HCT116 (cell line): ENCODE results near the gene SPRR4. TPM values are rescaled to one million over a fixed set of nuclear protein-coding genes. Genes with fewer than 3 reads are reported as not detected.

Source experiments
- ATAC-seq: fragments of 200-7000 bp; cut with Tn5 transposase; 2 replicates; pipeline ENCODE4 v1.9.1; 2020; ENCODE audit warnings: mild to moderate bottlenecking, moderate library complexity
- BruUV-seq: library from RNA; stranded (reverse); fragments of 400-500 nt; replicated peaks from 2 replicates; lab custom pipeline; 2021; lab: Mats Ljungman, UMichigan
- CTCF ChIA-PET: fragments of 300-600 bp; sonication (Branson Sonifier 250); formaldehyde crosslinking; loops from one replicate; lab custom pipeline; 2021; ENCODE audit warnings: antibody characterized with exemption; lab: Charles Lee
- POLR2A ChIA-PET: fragments of 300-600, 350-600 bp; sonication (Branson Sonifier 250); formaldehyde crosslinking; loops from one replicate; lab custom pipeline; 2021; ENCODE audit warnings: antibody characterized with exemption; lab: Charles Lee
- RAD21 ChIA-PET, 2 experiments: fragments of 300-600 bp; sonication (Branson Sonifier 250); formaldehyde crosslinking; loops; one replicate each; lab custom pipeline; 2023; ENCODE audit warnings: low total read pairs in 2 of 2; ENCODE audit not compliant: uncharacterized antibody in 2 of 2, unreplicated experiment in 2 of 2, low non-redundant PET in 1 of 2; lab: Charles Lee
- DNase-seq: peaks from one replicate; pipeline ENCODE4 v3.0.0-alpha.2; 2010; ENCODE audit warnings: low read depth, low spot score
- H2AFZ ChIP-seq: fragments of 200-600 bp; shearing (Covaris generic), sonication (generic); 2 replicates; pipeline ENCODE4 v1.6.1; 2017; ENCODE audit warnings: low read depth, mixed run types, mixed read lengths, antibody characterized with exemption, low read length; ENCODE audit not compliant: poor library complexity, severe bottlenecking
- H3K27ac ChIP-seq: 2 replicates; pipeline ENCODE4 v1.5.1; 2012; ENCODE audit warnings: low read depth, low read length
- H3K27me3 ChIP-seq: fragments of 200-600 bp; sonication (generic); 2 replicates; pipeline ENCODE4 v1.6.1; 2016; ENCODE audit warnings: mixed run types, low read length, mixed read lengths; ENCODE audit not compliant: insufficient read depth
- H3K36me3 ChIP-seq, 2 experiments: fragments of 200-500 bp in 1 of 2; fragments of 200-600 bp in 1 of 2; sonication (Bioruptor generic) in 1 of 2; sonication (generic) in 1 of 2; 2 replicates each; pipeline versions ENCODE4 v1.5.1 to v1.6.1; 2014 to 2016; ENCODE audit warnings: low read length in 2 of 2, inconsistent platforms in 1 of 2, mixed read lengths in 1 of 2, mixed run types in 1 of 2; ENCODE audit not compliant: insufficient read depth in 2 of 2, control insufficient read depth in 1 of 2
- H3K4me1 ChIP-seq, 2 experiments: fragments of 200-600 bp in 1 of 2; sonication (generic) in 1 of 2; 2 replicates each; pipeline versions ENCODE4 v1.5.1 to v1.6.1; 2012 to 2017; ENCODE audit warnings: low read length in 2 of 2, inconsistent platforms in 1 of 2, mild to moderate bottlenecking in 1 of 2, mixed read lengths in 1 of 2, mixed run types in 1 of 2, moderate library complexity in 1 of 2; ENCODE audit not compliant: insufficient read depth in 2 of 2, control insufficient read depth in 1 of 2
- H3K4me2 ChIP-seq: fragments of 200-600 bp; sonication (generic); 2 replicates; pipeline ENCODE4 v1.6.1; 2017; ENCODE audit warnings: mixed run types, low read length, mixed read lengths
- H3K4me3 ChIP-seq, 2 experiments: fragments of 200-600 bp in 1 of 2; sonication (generic) in 1 of 2; replicated peaks in 1 of 2; 2 replicates each; pipeline ENCODE4 v1.5.1; 2011 to 2016; ENCODE audit warnings: low read length in 2 of 2, control low read depth in 1 of 2, low read depth in 1 of 2, mild to moderate bottlenecking in 1 of 2, mixed read lengths in 1 of 2, mixed run types in 1 of 2
- H3K79me2 ChIP-seq: fragments of 200-600 bp; sonication (generic); 2 replicates; pipeline ENCODE4 v1.6.1; 2017; ENCODE audit warnings: mild to moderate bottlenecking, mixed run types, low read length, moderate library complexity, mixed read lengths; ENCODE audit not compliant: insufficient read depth
- H3K9ac ChIP-seq: fragments of 200-600 bp; sonication (generic); 2 replicates; pipeline ENCODE4 v1.6.1; 2016; ENCODE audit warnings: low read length, mixed read lengths
- H3K9me2 ChIP-seq: fragments of 200-600 bp; sonication (generic), shearing (Covaris generic); 2 replicates; pipeline ENCODE4 v1.6.1; 2017; ENCODE audit warnings: mixed run types, mild to moderate bottlenecking, moderate library complexity; ENCODE audit not compliant: insufficient read depth
- H3K9me3 ChIP-seq, 2 experiments: fragments of 200-500 bp in 1 of 2; fragments of 200-600 bp in 1 of 2; sonication (Bioruptor generic) in 1 of 2; sonication (generic) in 1 of 2; 2 replicates each; pipeline ENCODE4 v1.6.1; 2014 to 2017; ENCODE audit warnings: low read length in 2 of 2, mixed read lengths in 2 of 2, inconsistent platforms in 1 of 2, low read depth in 1 of 2, mild to moderate bottlenecking in 1 of 2, mixed run types in 1 of 2, moderate library complexity in 1 of 2; ENCODE audit not compliant: control insufficient read depth in 1 of 2, insufficient read depth in 1 of 2
- H4K20me1 ChIP-seq: fragments of 200-600 bp; sonication (generic), shearing (Covaris generic); 2 replicates; pipeline ENCODE4 v1.6.1; 2017; ENCODE audit warnings: mixed run types, mild to moderate bottlenecking, moderate library complexity; ENCODE audit not compliant: insufficient read depth
- CBX3 ChIP-seq: IDR thresholded peaks from 2 replicates; pipeline ENCODE4 v1.6.1; 2012; ENCODE audit warnings: low read depth
- CEBPB ChIP-seq: IDR thresholded peaks from 2 replicates; pipeline ENCODE4 v1.6.1; 2012; ENCODE audit warnings: low read depth
- CTCF ChIP-seq, 3 experiments: fragments of 200-600 bp in 1 of 3; sonication (generic) in 1 of 3; IDR thresholded peaks in 2 of 3; conservative IDR thresholded peaks in 1 of 3; 2 replicates each; pipeline ENCODE4 v1.5.1; 2012 to 2017; ENCODE audit warnings: low read depth in 2 of 3, low read length in 2 of 3, antibody characterized with exemption in 1 of 3, borderline replicate concordance in 1 of 3, control low read depth in 1 of 3, mild to moderate bottlenecking in 1 of 3, mixed read lengths in 1 of 3, mixed run types in 1 of 3, moderate library complexity in 1 of 3; ENCODE audit not compliant: insufficient read depth in 1 of 3
- EGR1 ChIP-seq: IDR thresholded peaks from 2 replicates; pipeline ENCODE4 v1.6.1; 2012; ENCODE audit warnings: low read depth
- ELF1 ChIP-seq: IDR thresholded peaks from 2 replicates; pipeline ENCODE4 v1.6.1; 2012; ENCODE audit warnings: low read depth, borderline replicate concordance
- EZH2 ChIP-seq: fragments of 200-600 bp; sonication (generic); IDR thresholded peaks from 2 replicates; pipeline ENCODE4 v1.6.1; 2017; ENCODE audit warnings: antibody characterized with exemption, mixed run types
- EZH2phosphoT487 ChIP-seq: fragments of 200-600 bp; IDR thresholded peaks from 2 replicates; pipeline ENCODE4 v1.6.1; 2018; ENCODE audit warnings: antibody characterized with exemption, borderline replicate concordance
- JUND ChIP-seq: IDR thresholded peaks from 2 replicates; pipeline ENCODE4 v1.6.1; 2012
- MAX ChIP-seq: IDR thresholded peaks from 2 replicates; pipeline ENCODE4 v1.6.1; 2012
- POLR2A ChIP-seq: IDR thresholded peaks from 2 replicates; pipeline ENCODE4 v1.7.0; 2011; ENCODE audit warnings: borderline replicate concordance; ENCODE audit not compliant: insufficient read depth, insufficient read length; ENCODE audit errors: extremely low read depth
- POLR2AphosphoS5 ChIP-seq: IDR thresholded peaks from 2 replicates; pipeline ENCODE4 v1.6.1; 2011; ENCODE audit warnings: mild to moderate bottlenecking, low read depth, low read length, moderate library complexity
- RAD21 ChIP-seq: IDR thresholded peaks from 2 replicates; pipeline ENCODE4 v1.6.1; 2012; ENCODE audit warnings: low read depth, mild to moderate bottlenecking
- SIN3A ChIP-seq: IDR thresholded peaks from 2 replicates; pipeline ENCODE4 v1.6.1; 2012; ENCODE audit warnings: low read depth
- SP1 ChIP-seq: IDR thresholded peaks from 2 replicates; pipeline ENCODE4 v1.6.1; 2012; ENCODE audit warnings: low read depth
- YY1 ChIP-seq: IDR thresholded peaks from 2 replicates; pipeline ENCODE4 v1.6.1; 2011; ENCODE audit warnings: low read length, low read depth, moderate library complexity, mild to moderate bottlenecking; ENCODE audit not compliant: insufficient replicate concordance; ENCODE audit errors: extremely low read depth
- ZFX ChIP-seq: fragments of 450-650 bp; IDR thresholded peaks from 2 replicates; pipeline ENCODE4 v1.6.1; 2017
- ZNF274 ChIP-seq: fragments of 200-500 bp; sonication (Bioruptor generic); IDR thresholded peaks from 2 replicates; pipeline ENCODE4 v1.6.1; 2014; ENCODE audit warnings: mild to moderate bottlenecking, low read depth, low read length, inconsistent platforms
- intact Hi-C: fragments of 100-400 bp; cut with micrococcal nuclease; formaldehyde crosslinking; loops from 2 replicates; pipeline ENCODE4 v1.10.0; 2022
- total RNA-seq: library from RNA; stranded (reverse); gene quantifications from one replicate; pipeline ENCODE4 v1.2.1, GENCODE V29; 2021; ENCODE audit not compliant: unreplicated experiment

SPRR4 gene
- total RNA-seq, 1 experiment from 2014 or later: not detected

GRCh38 chr1:153000294-153000693 is 29.8 kb downstream of the SPRR4 start:
- peaks cover 0 to 10% of the 10 kb centered on the region in 2 experiments; a peak in 1 of 4 replicates for H3K4me1 ChIP-seq
- peaks cover 23% of the 10 kb centered on the region; the same call in 1 of the 2 replicates for H3K27me3 ChIP-seq
- H3K27ac ChIP-seq: no peak overlapping the region
- ATAC-seq: no peak
- no peak overlapping the region for H3K4me3 ChIP-seq
- no peaks in the 10 kb centered on the region for H3K9me3 ChIP-seq
- H3K79me2 ChIP-seq: no peaks in the 10 kb centered on the region
- no TSS peak for BruUV-seq
- no peak overlapping the region for H2AFZ ChIP-seq
- CTCF ChIA-PET: no interaction called here
- H3K4me2 ChIP-seq: no peak overlapping the region
- H3K36me3 ChIP-seq: no peaks in the 10 kb centered on the region
- no peak for TF ChIP-seq SIN3A
- TF ChIP-seq POLR2AphosphoS5: no peak
- TF ChIP-seq ZFX: no peak
- no peak for TF ChIP-seq EZH2
- no peak for TF ChIP-seq POLR2A
- TF ChIP-seq, all 23 proteins: peak for 0
- H3K9ac ChIP-seq: no peak overlapping the region
- intact Hi-C loops: no loop called here
- H3K9me2 ChIP-seq: no peaks in the 10 kb centered on the region
- POLR2A ChIA-PET: no interaction called here
- DNase-seq: no peak
- no peaks in the 10 kb centered on the region for H4K20me1 ChIP-seq
- RAD21 ChIA-PET: interaction anchor here in 1 of 2 experiments (0.7 kb wide), 1 partner anchor 57 kb away, joined by 12 read pairs; no protein-coding TSS in a partner anchor

GRCh38 chr1:153001382-153001781 is 30.9 kb downstream of the SPRR4 start, which contains the start of gene SPRR3:
Gene SPRR3 (plus strand): TSS chr1:153001749. CDS start chr1:153003021, 1,272 bp downstream.
- H3K9ac ChIP-seq: no peak within 1 kb of the TSS
- H2AFZ ChIP-seq: no peak within 1 kb of the TSS
- ChIA-PET RAD21 (no interaction called here), POLR2A (no interaction called here), CTCF (no interaction called here)
- H3K27ac ChIP-seq: no peak within 1 kb of the TSS
- DNase-seq (no peak), ATAC-seq (no peak)
- TF ChIP-seq YY1 (no peak), SP1 (no peak), EGR1 (no peak), POLR2AphosphoS5 (no peak), CTCF (IDR thresholded peaks at IDR 0.05 in 2 of 3, conservative IDR thresholded peaks at IDR 0.05 in 1 of 3; ENCODE audit: borderline replicate concordance in 1 of 3, insufficient read depth in 1 of 3, low read depth in 2 of 3, low read length in 2 of 3) (no peak), CEBPB (no peak), ELF1 (no peak), SIN3A (no peak), MAX (no peak), JUND (no peak), ZNF274 (no peak), EZH2phosphoT487 (no peak), RAD21 (no peak), POLR2A (no peak), ZFX (no peak), EZH2 (no peak), CBX3 (no peak)
- no peak within 1 kb of the TSS for H3K4me2 ChIP-seq
- no peaks in the 10 kb centered on the region for H3K9me2 ChIP-seq
- H3K4me3 ChIP-seq: no peak within 1 kb of the TSS
- BruUV-seq: no TSS peak
- H3K4me1 ChIP-seq: peaks cover 0 to 10% of the 10 kb centered on the region in 2 experiments; a peak in 1 of 4 replicates
- H3K36me3 ChIP-seq: no peaks in the 10 kb centered on the region
- no peaks in the 10 kb centered on the region for H3K9me3 ChIP-seq
- peaks cover 22% of the 10 kb centered on the region; the same call in 1 of the 2 replicates for H3K27me3 ChIP-seq
- intact Hi-C loops: no loop called here
- H4K20me1 ChIP-seq: no peaks in the 10 kb centered on the region
- no peaks in the 10 kb centered on the region for H3K79me2 ChIP-seq
